Omental fat pad (tissue), 4 donors: ENCODE data around the gene RASGRP2. TPM values are rescaled to one million over a fixed set of nuclear protein-coding genes. Genes with fewer than 3 reads are reported as not detected.

Experiments
- ATAC-seq: fragments of 150-250 bp; one replicate; pipeline ENCODE4 v1.9.1; 2016; ENCODE audit warnings: mild to moderate bottlenecking, moderate library complexity; ENCODE audit not compliant: low FRiP score
- DNase-seq: peaks from one replicate; pipeline ENCODE4 v3.0.0-alpha.2; 2019; ENCODE audit warnings: low spot score
- CTCF ChIP-seq, 3 donors: fragments of 450-650 bp; IDR thresholded peaks; one replicate each; pipeline ENCODE4 v1.5.1; 2016 to 2017; ENCODE audit warnings: antibody characterized with exemption in 3 of 3, mild to moderate bottlenecking in 3 of 3, moderate library complexity in 2 of 3
- total RNA-seq, 4 donors: library from RNA; depleted of rRNA; stranded (reverse); fragments of >200 nt; gene quantifications; one replicate each; pipeline ENCODE4 v1.1.0, GENCODE V29; 2016

RASGRP2 gene
- total RNA-seq, 4 donors from 2014 or later, result 9.3 to 53.1 (median 14.0) TPM

GRCh38 chr11:64722141-64723065 lies 21.5 kb downstream of the RASGRP2 start:
- TF ChIP-seq CTCF (IDR thresholded peaks at IDR 0.05), result no peak
- no peak for ATAC-seq
- no peak for DNase-seq

- DNase-seq (no peak), ATAC-seq (no peak)
- TF ChIP-seq CTCF (IDR thresholded peaks at IDR 0.05), result no peak
Measured at GRCh38 chr11:64721359-64721699, 22.6 kb downstream of the RASGRP2 start.

GRCh38 chr11:64720640-64721358 lies 23.1 kb downstream of the RASGRP2 start:
- DNase-seq, result no peak
- no peak for TF ChIP-seq CTCF (IDR thresholded peaks at IDR 0.05)
- ATAC-seq, result no peak

GRCh38 chr11:64720167-64720566 lies 23.8 kb downstream of the RASGRP2 start:
- DNase-seq, result no peak
- ATAC-seq, result no peak
- TF ChIP-seq CTCF (IDR thresholded peaks at IDR 0.05), result no peak

- ATAC-seq, result no peak
- no peak for DNase-seq
- TF ChIP-seq CTCF (IDR thresholded peaks at IDR 0.05), result no peak
Measured at GRCh38 chr11:64719406-64719805, 24.5 kb downstream of the RASGRP2 start.

GRCh38 chr11:64718780-64719124 lies 25.2 kb downstream of the RASGRP2 start:
- ATAC-seq, result no peak
- no peak for TF ChIP-seq CTCF (IDR thresholded peaks at IDR 0.05)
- DNase-seq, result no peak
